Measurements from ENCODE around the gene FARP2. TPM values are rescaled to one million over a fixed set of nuclear protein-coding genes. Genes with fewer than 3 reads are reported as not detected.
"Not testable (repeated sequence)": the region's sequence is repeated elsewhere in the genome, so short reads cannot be mapped to it uniquely, and the experiment has no call there.

The FARP2 gene
- total RNA-seq, 2 experiments from 2014 or later: 17.2 to 18.3 TPM

DNA sequence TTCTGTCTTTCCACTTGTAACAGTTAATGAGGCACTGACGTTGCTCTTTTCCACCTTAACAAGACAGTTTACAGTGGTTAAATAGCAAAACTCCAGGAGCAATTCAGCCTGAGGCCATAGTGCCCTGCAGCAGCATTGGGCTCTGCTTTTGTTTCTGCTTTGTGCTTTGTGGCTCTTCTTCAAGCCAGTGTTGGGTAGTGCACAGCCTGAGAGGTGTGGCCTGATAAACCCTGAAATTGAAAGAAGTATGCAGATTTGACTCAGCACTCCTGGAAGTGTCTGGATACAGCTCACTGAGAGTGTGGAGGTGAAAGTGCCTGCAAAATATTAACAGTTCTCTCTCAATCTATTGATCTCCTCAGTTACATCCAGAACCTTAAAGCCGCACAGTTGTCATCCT, 89.3 kb downstream of the FARP2 start:
- peaks cover 0 to 5% of the 10 kb centered on the region in 2 experiments for H3K9me3 ChIP-seq (ENCODE audit: control insufficient read depth in 1 of 2, insufficient read depth in 1 of 2, low read length in 2 of 2)
- Mint-ChIP-seq H3K27me3 (peaks cover 82% of the 10 kb centered on the region), H3K4me1 (ENCODE audit: low read depth) (peaks cover 18% of the 10 kb centered on the region), H3K9me3 (no peaks in the 10 kb centered on the region), H3K4me3 (no peak overlapping the region), H3K36me3 (ENCODE audit: low read depth) (peaks cover 13% of the 10 kb centered on the region), H3K27ac (no peak overlapping the region)
- H3K4me3 ChIP-seq (ENCODE audit: low read length): no peak overlapping the region
- DNase-seq (no peak), ATAC-seq (ENCODE audit: poor library complexity) (no peak)
- H3K36me3 ChIP-seq (ENCODE audit: insufficient read depth, low read length): peaks cover 6% of the 10 kb centered on the region
- ChIA-PET CTCF (no interaction called here), POLR2A (no interaction called here)
- intact Hi-C loops (cut with DNase I, micrococcal nuclease): no loop called here
- H3K27ac ChIP-seq (ENCODE audit: low read depth in 1 of 2, low read length in 2 of 2): no peak overlapping the region
- H3K4me1 ChIP-seq (ENCODE audit: insufficient read depth, low read length): peaks cover 27% of the 10 kb centered on the region
- peaks cover 49 to 66% of the 10 kb centered on the region in 2 experiments for H3K27me3 ChIP-seq (ENCODE audit: control insufficient read depth in 1 of 2, insufficient read depth in 2 of 2, low read length in 2 of 2)
- TF ChIP-seq CTCF (IDR thresholded peaks at IDR 0.05): no peak

GRCh38 chr2:241450092-241450491, 94.0 kb downstream of the FARP2 start:
- intact Hi-C loops (cut with DNase I, micrococcal nuclease); H3K27ac Mint-ChIP-seq; H3K9me3 Mint-ChIP-seq; H3K27ac ChIP-seq (ENCODE audit: low read depth in 1 of 2, low read length in 2 of 2); POLR2A ChIA-PET; H3K9me3 ChIP-seq (ENCODE audit: control insufficient read depth in 1 of 2, insufficient read depth in 1 of 2, low read length in 2 of 2); CTCF ChIA-PET; DNase-seq; ATAC-seq (ENCODE audit: poor library complexity); H3K36me3 ChIP-seq (ENCODE audit: insufficient read depth, low read length); H3K4me3 Mint-ChIP-seq; H3K4me1 Mint-ChIP-seq (ENCODE audit: low read depth); H3K4me1 ChIP-seq (ENCODE audit: insufficient read depth, low read length); H3K36me3 Mint-ChIP-seq (ENCODE audit: low read depth); H3K4me3 ChIP-seq (ENCODE audit: low read length): not testable (repeated sequence)
- peaks cover 72% of the 10 kb centered on the region for H3K27me3 Mint-ChIP-seq
- peaks cover 30 to 41% of the 10 kb centered on the region in 2 experiments for H3K27me3 ChIP-seq (ENCODE audit: control insufficient read depth in 1 of 2, insufficient read depth in 2 of 2, low read length in 2 of 2)

DNA sequence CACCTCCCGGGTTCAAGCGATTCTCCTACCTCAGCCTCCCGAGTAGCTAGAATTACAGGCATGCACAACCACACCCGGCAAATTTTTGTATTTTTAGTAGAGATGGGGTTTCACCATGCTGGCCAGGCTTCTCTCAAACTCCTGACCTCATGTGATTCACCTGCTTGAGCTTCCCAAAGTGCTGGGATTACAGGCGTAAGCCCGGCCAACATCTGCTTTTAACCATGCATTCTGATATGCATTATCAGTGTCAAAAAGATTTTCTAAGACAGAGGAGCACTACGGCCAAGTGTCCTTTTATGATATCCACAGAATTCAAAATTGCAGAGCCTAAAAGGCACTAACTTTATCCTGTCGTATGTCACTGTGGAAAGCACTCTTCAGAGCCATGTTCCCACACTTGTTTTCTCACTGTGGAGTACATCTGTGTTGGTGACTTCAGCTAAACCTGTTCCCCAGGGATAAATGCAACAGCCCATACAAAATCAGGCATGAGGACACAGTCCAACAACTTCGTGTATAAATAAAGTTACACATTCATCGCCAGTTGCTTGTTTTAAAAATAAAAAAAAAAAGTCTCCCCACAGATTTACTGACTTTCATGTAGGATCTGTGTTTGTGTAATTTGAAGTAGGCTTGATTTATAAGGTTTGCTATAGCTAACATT, 95.9 kb downstream of the FARP2 start:
- TF ChIP-seq CTCF (IDR thresholded peaks at IDR 0.05): no peak
- Histone ChIP-seq H3K27me3 (ENCODE audit: control insufficient read depth in 1 of 2, insufficient read depth in 2 of 2, low read length in 2 of 2) (peaks cover 19 to 26% of the 10 kb centered on the region in 2 experiments), H3K4me3 (ENCODE audit: low read length) (no peak overlapping the region), H3K4me1 (ENCODE audit: insufficient read depth, low read length) (no peaks in the 10 kb centered on the region), H3K9me3 (ENCODE audit: control insufficient read depth in 1 of 2, insufficient read depth in 1 of 2, low read length in 2 of 2) (peaks cover 0 to 5% of the 10 kb centered on the region in 2 experiments), H3K27ac (ENCODE audit: low read depth in 1 of 2, low read length in 2 of 2) (no peak overlapping the region), H3K36me3 (ENCODE audit: insufficient read depth, low read length) (no peaks in the 10 kb centered on the region)
- ChIA-PET POLR2A (no interaction called here), CTCF (no interaction called here)
- DNase-seq (no peak), ATAC-seq (ENCODE audit: poor library complexity) (no peak)
- intact Hi-C loops (cut with DNase I, micrococcal nuclease): no loop called here
- Mint-ChIP-seq H3K36me3 (ENCODE audit: low read depth) (no peaks in the 10 kb centered on the region), H3K27me3 (peaks cover 64% of the 10 kb centered on the region), H3K4me3 (no peak overlapping the region), H3K4me1 (ENCODE audit: low read depth) (no peaks in the 10 kb centered on the region), H3K27ac (no peak overlapping the region), H3K9me3 (no peaks in the 10 kb centered on the region)

- H3K27ac Mint-ChIP-seq; H3K27me3 ChIP-seq (ENCODE audit: control insufficient read depth in 1 of 2, insufficient read depth in 2 of 2, low read length in 2 of 2); H3K4me1 ChIP-seq (ENCODE audit: insufficient read depth, low read length); DNase-seq; H3K9me3 Mint-ChIP-seq; ATAC-seq (ENCODE audit: poor library complexity); intact Hi-C loops (cut with DNase I, micrococcal nuclease); H3K36me3 ChIP-seq (ENCODE audit: insufficient read depth, low read length); H3K9me3 ChIP-seq (ENCODE audit: control insufficient read depth in 1 of 2, insufficient read depth in 1 of 2, low read length in 2 of 2); H3K4me3 Mint-ChIP-seq; H3K4me3 ChIP-seq (ENCODE audit: low read length); H3K36me3 Mint-ChIP-seq (ENCODE audit: low read depth); CTCF ChIA-PET; POLR2A ChIA-PET; H3K4me1 Mint-ChIP-seq (ENCODE audit: low read depth); H3K27ac ChIP-seq (ENCODE audit: low read depth in 1 of 2, low read length in 2 of 2): not testable (repeated sequence)
- peaks cover 53% of the 10 kb centered on the region for H3K27me3 Mint-ChIP-seq
Measured at GRCh38 chr2:241453919-241454318, 97.8 kb downstream of the FARP2 start.
